Measurements from ENCODE around the gene IFT74.

Gene IFT74

GRCh38 chr9:26928902-26929495 is 27.2 kb upstream of the IFT74 start:
- Histone ChIP-seq H2AFZ (no peak overlapping the region), H3K4me1 (no peaks in the 10 kb centered on the region), H3K4me3 (ENCODE audit: low read depth, low read length) (no peak overlapping the region), H3K9me3 (ENCODE audit: control insufficient read depth, low read length) (no peaks in the 10 kb centered on the region), H3K9ac (no peak overlapping the region), H3K79me2 (no peaks in the 10 kb centered on the region), H3K36me3 (ENCODE audit: control insufficient read depth, insufficient read depth, low read length) (no peaks in the 10 kb centered on the region), H3K4me2 (ENCODE audit: low read length) (no peak overlapping the region), H3K27ac (no peak overlapping the region), H3K27me3 (ENCODE audit: control insufficient read depth, insufficient read depth, low read length) (no peaks in the 10 kb centered on the region)
- TF ChIP-seq CTCF (IDR thresholded peaks at IDR 0.05) = no peak

GRCh38 chr9:26935847-26936246 is 20.4 kb upstream of the IFT74 start:
- Histone ChIP-seq H3K36me3 (ENCODE audit: control insufficient read depth, insufficient read depth, low read length) (no peaks in the 10 kb centered on the region), H3K27me3 (ENCODE audit: control insufficient read depth, insufficient read depth, low read length) (no peaks in the 10 kb centered on the region), H3K27ac (no peak overlapping the region), H2AFZ (no peak overlapping the region), H3K4me1 (no peaks in the 10 kb centered on the region), H3K4me2 (ENCODE audit: low read length) (no peak overlapping the region), H3K9ac (no peak overlapping the region), H3K4me3 (ENCODE audit: low read depth, low read length) (no peak overlapping the region), H3K9me3 (ENCODE audit: control insufficient read depth, low read length) (no peaks in the 10 kb centered on the region), H3K79me2 (peaks cover 13% of the 10 kb centered on the region)
- TF ChIP-seq CTCF (IDR thresholded peaks at IDR 0.05) = no peak

GRCh38 chr9:26937816-26938371 is 18.3 kb upstream of the IFT74 start:
- Histone ChIP-seq H3K27me3 (ENCODE audit: control insufficient read depth, insufficient read depth, low read length) (no peaks in the 10 kb centered on the region), H3K36me3 (ENCODE audit: control insufficient read depth, insufficient read depth, low read length) (no peaks in the 10 kb centered on the region), H3K4me3 (ENCODE audit: low read depth, low read length) (no peak overlapping the region), H3K4me1 (no peaks in the 10 kb centered on the region), H3K4me2 (ENCODE audit: low read length) (no peak overlapping the region), H3K27ac (no peak overlapping the region), H3K9ac (no peak overlapping the region), H2AFZ (no peak overlapping the region), H3K79me2 (peaks cover 13% of the 10 kb centered on the region), H3K9me3 (ENCODE audit: control insufficient read depth, low read length) (no peaks in the 10 kb centered on the region)
- TF ChIP-seq CTCF (IDR thresholded peaks at IDR 0.05) = no peak

- Histone ChIP-seq H3K27me3 (ENCODE audit: control insufficient read depth, insufficient read depth, low read length) (no peaks in the 10 kb centered on the region), H3K4me1 (no peaks in the 10 kb centered on the region), H3K36me3 (ENCODE audit: control insufficient read depth, insufficient read depth, low read length) (no peaks in the 10 kb centered on the region), H3K27ac (no peak overlapping the region), H3K9ac (no peak overlapping the region), H3K9me3 (ENCODE audit: control insufficient read depth, low read length) (no peaks in the 10 kb centered on the region), H3K4me3 (ENCODE audit: low read depth, low read length) (no peak overlapping the region), H3K79me2 (peaks cover 16% of the 10 kb centered on the region), H2AFZ (no peak overlapping the region), H3K4me2 (ENCODE audit: low read length) (no peak overlapping the region)
- no peak for TF ChIP-seq CTCF (IDR thresholded peaks at IDR 0.05)
These were observed 16.1 kb upstream of the IFT74 start for GRCh38 chr9:26939955-26940711.
